ENCODE results near the gene CHST11. TPM values are rescaled to one million over a fixed set of nuclear protein-coding genes. Genes with fewer than 3 reads are reported as not detected.

The CHST11 gene
- total RNA-seq, 4 donors from 2014 or later: 20.8 to 56.7 (median 26.5) TPM

- TF ChIP-seq EP300 (IDR thresholded peaks at IDR 0.05) (no peak), CTCF (IDR thresholded peaks at IDR 0.05) (no peak), POLR2A (IDR thresholded peaks at IDR 0.05) (no peak)
- WGBS, 2 donors: 76 to 80% methylated on average over 7 of the region's 7 CpGs
- H3K36me3 ChIP-seq: no peaks in the 10 kb centered on the region
- no peak for DNase-seq (ENCODE audit: low spot score in 2 of 2)
- H3K27ac ChIP-seq: no peak overlapping the region
- H3K27me3 ChIP-seq: no peaks in the 10 kb centered on the region
- peaks cover 0 to 35% (median 8%) of the 10 kb centered on the region in 4 donors for H3K4me1 ChIP-seq
- H3K9me3 ChIP-seq: no peaks in the 10 kb centered on the region
- no peak overlapping the region for H3K4me3 ChIP-seq
These were observed 240.4 kb downstream of the CHST11 start for GRCh38 chr12:104697186-104697585.

GRCh38 chr12:104698871-104699270 lies 242.1 kb downstream of the CHST11 start:
- H3K27ac ChIP-seq: no peak overlapping the region
- H3K4me1 ChIP-seq: peaks cover 0 to 40% (median 13%) of the 10 kb centered on the region in 4 donors
- H3K4me3 ChIP-seq: no peak overlapping the region
- no peak for DNase-seq (ENCODE audit: low spot score in 2 of 2)
- H3K9me3 ChIP-seq: no peaks in the 10 kb centered on the region
- no peaks in the 10 kb centered on the region for H3K36me3 ChIP-seq
- no peaks in the 10 kb centered on the region for H3K27me3 ChIP-seq
- 77 to 86% methylated on average over 3 of the region's 3 CpGs for WGBS, 2 donors
- TF ChIP-seq EP300 (IDR thresholded peaks at IDR 0.05) (no peak), CTCF (IDR thresholded peaks at IDR 0.05) (no peak), POLR2A (IDR thresholded peaks at IDR 0.05) (no peak)

GRCh38 chr12:104699489-104700190 lies 242.9 kb downstream of the CHST11 start:
- no peak overlapping the region for H3K27ac ChIP-seq
- peaks cover 0 to 34% (median 13%) of the 10 kb centered on the region in 4 donors for H3K4me1 ChIP-seq
- H3K4me3 ChIP-seq: no peak overlapping the region
- H3K27me3 ChIP-seq: no peaks in the 10 kb centered on the region
- H3K36me3 ChIP-seq: no peaks in the 10 kb centered on the region
- DNase-seq (ENCODE audit: low spot score in 2 of 2): no peak
- H3K9me3 ChIP-seq: no peaks in the 10 kb centered on the region
- TF ChIP-seq POLR2A (IDR thresholded peaks at IDR 0.05): no peak
- TF ChIP-seq EP300 (IDR thresholded peaks at IDR 0.05): no peak
- no peak for TF ChIP-seq CTCF (IDR thresholded peaks at IDR 0.05)
- WGBS, 2 donors: 81 to 85% methylated on average over 5 of the region's 5 CpGs

DNA sequence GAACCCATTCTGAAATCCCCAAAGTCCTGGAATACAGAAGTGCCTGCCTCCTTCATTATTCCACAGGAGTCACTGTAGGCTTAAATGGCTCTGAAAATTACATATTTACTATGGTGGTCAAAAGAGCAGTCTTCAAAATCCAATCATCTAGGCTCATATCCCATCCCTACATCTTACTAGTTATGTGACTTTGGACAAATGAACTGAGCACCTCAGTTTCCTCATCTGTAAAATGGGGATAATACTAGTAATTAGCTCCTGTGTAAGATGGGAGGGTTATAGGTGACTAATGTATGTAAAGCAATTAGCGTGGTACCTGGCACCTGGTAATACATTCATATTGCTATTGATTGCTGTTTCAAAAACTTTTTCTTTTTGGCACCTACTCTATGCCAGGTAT lies 243.6 kb downstream of the CHST11 start:
- no peaks in the 10 kb centered on the region for H3K27me3 ChIP-seq
- H3K4me3 ChIP-seq: no peak overlapping the region
- no peaks in the 10 kb centered on the region for H3K9me3 ChIP-seq
- H3K36me3 ChIP-seq: no peaks in the 10 kb centered on the region
- no peak for TF ChIP-seq EP300 (IDR thresholded peaks at IDR 0.05)
- no peak for TF ChIP-seq POLR2A (IDR thresholded peaks at IDR 0.05)
- no peak for TF ChIP-seq CTCF (IDR thresholded peaks at IDR 0.05)
- no peak for DNase-seq (ENCODE audit: low spot score in 2 of 2)
- no peak overlapping the region for H3K27ac ChIP-seq
- 96 to 97% methylated on average over 1 of the region's 1 CpG for WGBS, 2 donors
- peaks cover 0 to 28% (median 13%) of the 10 kb centered on the region in 4 donors for H3K4me1 ChIP-seq

- H3K4me3 ChIP-seq: no peak overlapping the region
- 89 to 96% methylated on average over 7 of the region's 7 CpGs for WGBS, 2 donors
- DNase-seq (ENCODE audit: low spot score in 2 of 2): no peak
- TF ChIP-seq EP300 (IDR thresholded peaks at IDR 0.05): no peak
- no peak for TF ChIP-seq POLR2A (IDR thresholded peaks at IDR 0.05)
- TF ChIP-seq CTCF (IDR thresholded peaks at IDR 0.05): no peak
- H3K27ac ChIP-seq: no peak overlapping the region
- no peaks in the 10 kb centered on the region for H3K36me3 ChIP-seq
- peaks cover 0 to 20% (median 10%) of the 10 kb centered on the region in 4 donors for H3K4me1 ChIP-seq
- no peaks in the 10 kb centered on the region for H3K27me3 ChIP-seq
- no peaks in the 10 kb centered on the region for H3K9me3 ChIP-seq
These were observed 244.6 kb downstream of the CHST11 start for GRCh38 chr12:104701301-104701700.
